Lower leg skin (tissue), 4 donors: ENCODE measurements around the gene LTBP2. TPM values are rescaled to one million over a fixed set of nuclear protein-coding genes. Genes with fewer than 3 reads are reported as not detected.
"Not testable (repeated sequence)": the region's sequence is repeated elsewhere in the genome, so short reads cannot be mapped to it uniquely, and the experiment has no call there.

Experiments used
- DNase-seq, 2 donors: peaks; one replicate each; pipeline ENCODE4 v3.0.0-alpha.2; 2019; ENCODE audit warnings: low spot score in 2 of 2
- H3K4me3 ChIP-seq: fragments of 200-600 bp; sonication (generic); 2 replicates; pipeline ENCODE4 v1.5.1; 2017; ENCODE audit warnings: mild to moderate bottlenecking, low read depth; ENCODE audit not compliant: poor library complexity, severe bottlenecking
- CTCF ChIP-seq, 3 donors: fragments of 450-650 bp; IDR thresholded peaks; one replicate each; pipeline ENCODE4 v1.5.1; 2016; ENCODE audit warnings: antibody characterized with exemption in 3 of 3, mild to moderate bottlenecking in 3 of 3, moderate library complexity in 2 of 3
- POLR2A ChIP-seq, 2 donors: fragments of 450-650 bp; IDR thresholded peaks; one replicate each; pipeline ENCODE4 v1.6.1; 2016 to 2017; ENCODE audit warnings: antibody characterized with exemption in 2 of 2, mild to moderate bottlenecking in 1 of 2, moderate library complexity in 1 of 2
- WGBS, 2 donors: methylation state at CpG; one replicate each; pipeline ENCODE4 v1.1.5; 2018; 5-methylcytosine and 5-hydroxymethylcytosine counted together
- intact Hi-C: fragments of 100-400 bp; cut with DNase I; formaldehyde crosslinking; loops from one replicate; pipeline ENCODE4 v1.15.0; 2023; ENCODE audit warnings: low total_unique reads
- total RNA-seq, 4 donors: library from RNA; depleted of rRNA; stranded (reverse); fragments of >200 nt; gene quantifications; one replicate each; pipeline ENCODE4 v1.1.0, GENCODE V29; 2016

The LTBP2 gene
- total RNA-seq, 4 donors from 2014 or later = 13.7 to 39.3 (median 25.9) TPM

GRCh38 chr14:74456684-74457564 lies 155.1 kb downstream of the LTBP2 start:
- intact Hi-C loops = no loop called here
- TF ChIP-seq CTCF (IDR thresholded peaks at IDR 0.05) (no peak), POLR2A (IDR thresholded peaks at IDR 0.05) (no peak)
- WGBS, 2 donors = 88 to 89% methylated on average over 17 of the region's 17 CpGs
- no peak overlapping the region for H3K4me3 ChIP-seq
- DNase-seq = peak in 1 of 2 donors; percentile 36

- WGBS, 2 donors = 75 to 76% methylated on average over 5 of the region's 5 CpGs
- intact Hi-C loops, H3K4me3 ChIP-seq: not testable (repeated sequence)
- DNase-seq = peak in 1 of 2 donors; percentile 26
These were observed 157.6 kb downstream of the LTBP2 start for GRCh38 chr14:74454397-74454796.

Other genes starting within 250 kb of the LTBP2 start
- gene SYNDIG1L, start 186.0 kb downstream of the LTBP2 start, total RNA-seq = under 1 TPM; 0.13 to 0.69 (median 0.33) TPM
- 100 to 1,000 TPM; 229 to 483 (median 297) TPM for gene NPC2, start 118.9 kb downstream of the LTBP2 start, total RNA-seq
- gene ISCA2, start 118.5 kb downstream of the LTBP2 start, total RNA-seq = 10 to 100 TPM in 3 of 4 donors, 1 to 10 TPM in 1; 4.1 to 14.4 (median 12.4) TPM
- gene AREL1, start 100.8 kb upstream of the LTBP2 start, total RNA-seq = 10 to 100 TPM; 12.4 to 26.5 (median 21.6) TPM
- 10 to 100 TPM; 14.3 to 20.7 (median 17.8) TPM for gene FCF1, start 100.9 kb upstream of the LTBP2 start, total RNA-seq
- gene YLPM1, start 151.1 kb upstream of the LTBP2 start, total RNA-seq = 10 to 100 TPM; 35.0 to 42.7 (median 37.5) TPM